ENCODE results near the gene STARD6.
A peak's percentile ranks its signal among the peaks of the same experiment; 100 is the strongest.
"Not testable (repeated sequence)": the region's sequence is repeated elsewhere in the genome, so short reads cannot be mapped to it uniquely, and the experiment has no call there.

The STARD6 gene

GRCh38 chr18:54389143-54389505 is 31.5 kb upstream of the STARD6 start:
- Histone ChIP-seq H3K79me2 (ENCODE audit: insufficient read depth, low read length) (no peaks in the 10 kb centered on the region), H2AFZ (ENCODE audit: low read depth, low read length) (no peak overlapping the region), H4K20me1 (ENCODE audit: insufficient read depth, low read length) (no peaks in the 10 kb centered on the region), H3K4me3 (ENCODE audit: low read depth in 1 of 2, low read length in 2 of 2) (no peak overlapping the region), H3K9me3 (ENCODE audit: insufficient read depth, low read length, severe bottlenecking) (no peaks in the 10 kb centered on the region), H3K9ac (ENCODE audit: low read depth, low read length) (no peak overlapping the region), H3K4me1 (ENCODE audit: insufficient read depth, low read length) (peaks cover 16% of the 10 kb centered on the region), H3K27me3 (ENCODE audit: insufficient read depth, low read length, poor library complexity) (no peaks in the 10 kb centered on the region), H3K4me2 (ENCODE audit: insufficient read depth, low read length) (no peak overlapping the region), H3K36me3 (ENCODE audit: insufficient read depth, low read length) (no peaks in the 10 kb centered on the region), H3K27ac (ENCODE audit: low read length) (no peak overlapping the region)
- DNase-seq (no peak), ATAC-seq (ENCODE audit: insufficient read depth, low read depth) (no peak)
- TF ChIP-seq EZH2 (IDR thresholded peaks at IDR 0.05; ENCODE audit: borderline replicate concordance, low read depth, low read length, severe bottlenecking) (no peak), CTCF (IDR thresholded peaks at IDR 0.05; ENCODE audit: borderline replicate concordance, extremely low read depth, low read length, poor library complexity, severe bottlenecking) (no peak)

- Histone ChIP-seq H3K4me2 (ENCODE audit: insufficient read depth, low read length) (no peak overlapping the region; the same call in 1 of the 2 replicates), H3K4me1 (ENCODE audit: insufficient read depth, low read length) (peaks cover 16% of the 10 kb centered on the region), H4K20me1 (ENCODE audit: insufficient read depth, low read length) (no peaks in the 10 kb centered on the region), H3K36me3 (ENCODE audit: insufficient read depth, low read length) (no peaks in the 10 kb centered on the region), H2AFZ (ENCODE audit: low read depth, low read length) (no peak overlapping the region), H3K79me2 (ENCODE audit: insufficient read depth, low read length) (no peaks in the 10 kb centered on the region), H3K4me3 (ENCODE audit: low read depth in 1 of 2, low read length in 2 of 2) (no peak overlapping the region), H3K27ac (ENCODE audit: low read length) (no peak overlapping the region), H3K9me3 (ENCODE audit: insufficient read depth, low read length, severe bottlenecking) (no peaks in the 10 kb centered on the region), H3K27me3 (ENCODE audit: insufficient read depth, low read length, poor library complexity) (no peaks in the 10 kb centered on the region), H3K9ac (ENCODE audit: low read depth, low read length) (no peak overlapping the region)
- no peak for TF ChIP-seq EZH2 (IDR thresholded peaks at IDR 0.05; ENCODE audit: borderline replicate concordance, low read depth, low read length, severe bottlenecking)
- DNase-seq = peak; percentile 73
- peak; percentile 90 for ATAC-seq (ENCODE audit: insufficient read depth, low read depth)
These were observed 30.8 kb upstream of the STARD6 start for GRCh38 chr18:54388203-54389142.

GRCh38 chr18:54387631-54388030 is 30.0 kb upstream of the STARD6 start:
- ATAC-seq (ENCODE audit: insufficient read depth, low read depth) (no peak), DNase-seq (no peak)
- H3K79me2 ChIP-seq (ENCODE audit: insufficient read depth, low read length) = no peaks in the 10 kb centered on the region
- no peak overlapping the region for H3K4me2 ChIP-seq (ENCODE audit: insufficient read depth, low read length)
- no peaks in the 10 kb centered on the region for H3K36me3 ChIP-seq (ENCODE audit: insufficient read depth, low read length)
- H3K9ac ChIP-seq (ENCODE audit: low read depth, low read length) = no peak overlapping the region
- TF ChIP-seq EZH2 (IDR thresholded peaks at IDR 0.05; ENCODE audit: borderline replicate concordance, low read depth, low read length, severe bottlenecking) (no peak), CTCF (IDR thresholded peaks at IDR 0.05; ENCODE audit: borderline replicate concordance, extremely low read depth, low read length, poor library complexity, severe bottlenecking) (no peak)
- H2AFZ ChIP-seq (ENCODE audit: low read depth, low read length) = no peak overlapping the region
- H3K27ac ChIP-seq (ENCODE audit: low read length) = no peak overlapping the region
- H4K20me1 ChIP-seq (ENCODE audit: insufficient read depth, low read length) = no peaks in the 10 kb centered on the region
- H3K4me1 ChIP-seq (ENCODE audit: insufficient read depth, low read length) = peaks cover 16% of the 10 kb centered on the region
- no peaks in the 10 kb centered on the region for H3K9me3 ChIP-seq (ENCODE audit: insufficient read depth, low read length, severe bottlenecking)
- H3K27me3 ChIP-seq (ENCODE audit: insufficient read depth, low read length, poor library complexity) = no peaks in the 10 kb centered on the region
- no peak overlapping the region for H3K4me3 ChIP-seq (ENCODE audit: low read depth in 1 of 2, low read length in 2 of 2)

- not testable (repeated sequence) for ATAC-seq (ENCODE audit: insufficient read depth, low read depth); H4K20me1 ChIP-seq (ENCODE audit: insufficient read depth, low read length); DNase-seq; H3K9ac ChIP-seq (ENCODE audit: low read depth, low read length); H2AFZ ChIP-seq (ENCODE audit: low read depth, low read length); H3K9me3 ChIP-seq (ENCODE audit: insufficient read depth, low read length, severe bottlenecking); H3K36me3 ChIP-seq (ENCODE audit: insufficient read depth, low read length); H3K4me2 ChIP-seq (ENCODE audit: insufficient read depth, low read length); H3K27ac ChIP-seq (ENCODE audit: low read length); H3K79me2 ChIP-seq (ENCODE audit: insufficient read depth, low read length); H3K27me3 ChIP-seq (ENCODE audit: insufficient read depth, low read length, poor library complexity); H3K4me3 ChIP-seq (ENCODE audit: low read depth in 1 of 2, low read length in 2 of 2)
- H3K4me1 ChIP-seq (ENCODE audit: insufficient read depth, low read length) = peaks cover 16% of the 10 kb centered on the region
These were observed 29.3 kb upstream of the STARD6 start for GRCh38 chr18:54386800-54387495.
